PC-9 (cell line): ENCODE measurements around the gene UBL4B.

Experiments used
- EZH2 ChIP-seq: fragments of 200-600 bp; sonication (generic); IDR thresholded peaks from 2 replicates; pipeline ENCODE4 v1.8.0; 2017; ENCODE audit warnings: antibody characterized with exemption, low read depth
- TF ChIP-seq, protein P1 (sequence below): fragments of 200-600 bp; sonication (generic); conservative IDR thresholded peaks from 2 replicates; pipeline ENCODE4 v1.6.1; 2017; ENCODE audit warnings: mixed run types, antibody characterized with exemption, mild to moderate bottlenecking, moderate library complexity

- TF ChIP-seq, protein P1, sequence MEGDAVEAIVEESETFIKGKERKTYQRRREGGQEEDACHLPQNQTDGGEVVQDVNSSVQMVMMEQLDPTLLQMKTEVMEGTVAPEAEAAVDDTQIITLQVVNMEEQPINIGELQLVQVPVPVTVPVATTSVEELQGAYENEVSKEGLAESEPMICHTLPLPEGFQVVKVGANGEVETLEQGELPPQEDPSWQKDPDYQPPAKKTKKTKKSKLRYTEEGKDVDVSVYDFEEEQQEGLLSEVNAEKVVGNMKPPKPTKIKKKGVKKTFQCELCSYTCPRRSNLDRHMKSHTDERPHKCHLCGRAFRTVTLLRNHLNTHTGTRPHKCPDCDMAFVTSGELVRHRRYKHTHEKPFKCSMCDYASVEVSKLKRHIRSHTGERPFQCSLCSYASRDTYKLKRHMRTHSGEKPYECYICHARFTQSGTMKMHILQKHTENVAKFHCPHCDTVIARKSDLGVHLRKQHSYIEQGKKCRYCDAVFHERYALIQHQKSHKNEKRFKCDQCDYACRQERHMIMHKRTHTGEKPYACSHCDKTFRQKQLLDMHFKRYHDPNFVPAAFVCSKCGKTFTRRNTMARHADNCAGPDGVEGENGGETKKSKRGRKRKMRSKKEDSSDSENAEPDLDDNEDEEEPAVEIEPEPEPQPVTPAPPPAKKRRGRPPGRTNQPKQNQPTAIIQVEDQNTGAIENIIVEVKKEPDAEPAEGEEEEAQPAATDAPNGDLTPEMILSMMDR = no peak
- no peak for TF ChIP-seq EZH2
Observed at GRCh38 chr1:110111081-110111480, 1.2 kb upstream of the UBL4B start.
